Cerebellar cortex (tissue), 1 donor: ENCODE results near the gene SRRM5.
"Not testable (repeated sequence)": the region's sequence is repeated elsewhere in the genome, so short reads cannot be mapped to it uniquely, and the experiment has no call there.

Experiments
- DNase-seq: peaks from one replicate; pipeline ENCODE4 v3.0.0-alpha.2; 2015; ENCODE audit warnings: low spot score

SRRM5 gene

GRCh38 chr19:43616306-43616705 is 4.4 kb downstream of the SRRM5 start:
- no peak for DNase-seq

GRCh38 chr19:43616954-43617353 is 5.1 kb downstream of the SRRM5 start:
- no peak for DNase-seq

- no peak for DNase-seq
Measured at GRCh38 chr19:43618921-43619261, 7.0 kb downstream of the SRRM5 start.

- peak; percentile 97 for DNase-seq
Measured at GRCh38 chr19:43619262-43620060, 7.6 kb downstream of the SRRM5 start, which contains the start of gene ZNF428. Gene ZNF428 (minus strand): TSS chr19:43619629. CDS start chr19:43614304, 5,325 bp downstream.

GRCh38 chr19:43620061-43621001 is 8.4 kb downstream of the SRRM5 start:
- peak; percentile 48 for DNase-seq

- no peak for DNase-seq
Measured at GRCh38 chr19:43622070-43622469, 10.2 kb downstream of the SRRM5 start.

GRCh38 chr19:43622956-43623355 is 11.1 kb downstream of the SRRM5 start:
- DNase-seq = no peak

- no peak for DNase-seq
Measured at GRCh38 chr19:43623889-43624670, 12.2 kb downstream of the SRRM5 start.

GRCh38 chr19:43624933-43625332 is 13.0 kb downstream of the SRRM5 start:
- DNase-seq = no peak

- DNase-seq = no peak
Measured at GRCh38 chr19:43625918-43626579, 14.2 kb downstream of the SRRM5 start.

- no peak for DNase-seq
Measured at GRCh38 chr19:43626838-43627237, 14.9 kb downstream of the SRRM5 start.

- DNase-seq = no peak
Measured at GRCh38 chr19:43628646-43629326, 16.9 kb downstream of the SRRM5 start.

- no peak for DNase-seq
Measured at GRCh38 chr19:43631491-43631890, 19.6 kb downstream of the SRRM5 start.

- DNase-seq = no peak
Measured at GRCh38 chr19:43633520-43633919, 21.6 kb downstream of the SRRM5 start.

GRCh38 chr19:43634068-43634467 is 22.2 kb downstream of the SRRM5 start:
- DNase-seq = peak; percentile 51

- peak; percentile 90 for DNase-seq
Measured at GRCh38 chr19:43634506-43634871, 22.6 kb downstream of the SRRM5 start.

- peak; percentile 77 for DNase-seq
Measured at GRCh38 chr19:43634872-43635560, 23.1 kb downstream of the SRRM5 start.

GRCh38 chr19:43635561-43635940 is 23.7 kb downstream of the SRRM5 start:
- DNase-seq = not testable (repeated sequence)

GRCh38 chr19:43636121-43636683 is 24.3 kb downstream of the SRRM5 start:
- DNase-seq = no peak
